ENCODE measurements around the gene MAP4K1.

GRCh38 chr19:38542040-38542439 lies 75.7 kb downstream of the MAP4K1 start:
- TF ChIP-seq CTCF (IDR thresholded peaks at IDR 0.05) (no peak), EP300 (IDR thresholded peaks at IDR 0.05) (no peak)
